Activated CD8-positive, alpha-beta T cell treated with anti-CD3 and anti-CD28 coated beads for 36 hours (primary cell): Measurements from ENCODE around the gene CCDC73. TPM values are rescaled to one million over a fixed set of nuclear protein-coding genes. Genes with fewer than 3 reads are reported as not detected.
"Not testable (repeated sequence)": the region's sequence is repeated elsewhere in the genome, so short reads cannot be mapped to it uniquely, and the experiment has no call there.

ENCODE experiments used
- ATAC-seq: fragments of 200-7000 bp; cut with Tn5 transposase; one replicate; pipeline ENCODE4 v1.10.0; 2021; ENCODE audit warnings: mild to moderate bottlenecking, moderate library complexity
- CTCF ChIA-PET: fragments of 350-600 bp; sonication (Branson Sonifier 250); formaldehyde crosslinking; loops from one replicate; lab custom pipeline; 2021; ENCODE audit warnings: antibody characterized with exemption; lab: Charles Lee
- POLR2A ChIA-PET: fragments of 350-600 bp; sonication (Branson Sonifier 250); formaldehyde crosslinking; loops from one replicate; lab custom pipeline; 2021; ENCODE audit warnings: antibody characterized with exemption; lab: Charles Lee
- DNase-seq: peaks from one replicate; pipeline ENCODE4 v3.0.0-alpha.2; 2020
- H3K27ac Mint-ChIP-seq: one replicate; pipeline ENCODE4 v1.8.0; 2021; ENCODE audit warnings: mild to moderate bottlenecking, mixed read lengths
- H3K27me3 Mint-ChIP-seq: one replicate; pipeline ENCODE4 v1.8.0; 2021; ENCODE audit warnings: mixed read lengths
- H3K36me3 Mint-ChIP-seq: one replicate; pipeline ENCODE4 v1.8.0; 2021; ENCODE audit warnings: low read depth, mixed read lengths
- H3K4me1 Mint-ChIP-seq: one replicate; pipeline ENCODE4 v1.8.0; 2021; ENCODE audit warnings: low read depth, mixed read lengths
- H3K4me3 Mint-ChIP-seq: one replicate; pipeline ENCODE4 v1.8.0; 2021; ENCODE audit warnings: mild to moderate bottlenecking, moderate library complexity, mixed read lengths
- H3K9me3 Mint-ChIP-seq: one replicate; pipeline ENCODE4 v1.8.0; 2021; ENCODE audit warnings: mixed read lengths
- intact Hi-C: fragments of 100-400 bp; cut with micrococcal nuclease; formaldehyde crosslinking; loops from one replicate; pipeline ENCODE4 v1.10.0; 2022
- total RNA-seq, 2 experiments: library from RNA; stranded (reverse); gene quantifications; one replicate each; pipeline ENCODE4 v1.2.3, GENCODE V29; 2021
- TF ChIP-seq, protein P1 (sequence below): fragments of 200-600 bp; IDR thresholded peaks from one replicate; pipeline ENCODE4 v1.8.0; 2022; ENCODE audit warnings: antibody characterized with exemption, mild to moderate bottlenecking

CCDC73 gene
- total RNA-seq, 2 experiments from 2014 or later, result not detected

DNA sequence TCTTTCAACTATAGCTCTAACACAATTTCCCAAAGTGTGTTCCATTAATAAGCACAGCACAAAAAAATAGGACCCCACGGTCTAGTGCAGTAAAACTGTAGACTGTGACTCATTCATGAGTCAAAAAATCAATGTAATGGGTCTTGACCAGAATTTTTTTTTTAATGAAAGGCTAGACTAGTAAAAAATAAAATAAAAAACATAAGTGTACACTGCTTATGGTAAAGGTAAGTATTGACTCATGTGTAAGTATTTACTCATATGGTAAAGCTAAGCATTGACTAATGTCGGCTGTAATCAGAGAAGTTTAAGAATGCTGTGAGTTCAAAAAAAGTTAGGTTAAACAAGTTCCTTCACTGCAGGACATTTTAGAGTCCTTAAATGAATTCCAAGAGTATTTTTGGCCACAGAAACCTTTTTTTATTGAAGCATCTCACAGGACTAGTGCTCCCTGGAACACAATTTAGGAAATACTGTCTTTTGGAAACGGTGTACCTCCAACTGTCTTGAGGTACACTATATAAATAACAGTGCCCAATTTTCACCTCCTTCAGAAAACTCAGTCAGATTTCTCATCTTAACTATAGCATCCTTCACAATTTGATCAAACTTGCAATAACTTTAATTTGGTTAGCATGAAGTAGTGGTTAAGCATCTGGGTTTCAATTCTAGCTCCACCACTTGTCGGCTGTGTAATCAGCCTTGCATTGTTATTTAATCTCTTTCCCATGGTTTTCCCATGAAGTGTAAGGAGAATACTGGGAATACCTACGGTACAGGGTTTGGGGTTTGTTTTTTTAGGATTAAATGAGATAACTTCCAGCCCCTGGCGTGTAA, 2.1 kb downstream of the CCDC73 start:
- ChIA-PET CTCF (interaction anchor here (0.7 to 2.9 kb wide), 17 partner anchors 10 to 467 kb away, joined by 3 to 18 read pairs (median 4); no protein-coding TSS in a partner anchor), POLR2A (no interaction called here)
- intact Hi-C loops, result loop anchor here (5.0 kb wide), 1 partner anchor 75 kb away; no protein-coding TSS in a partner anchor
- H3K4me3 Mint-ChIP-seq, result no peak overlapping the region
- H3K9me3 Mint-ChIP-seq, result no peaks in the 10 kb centered on the region
- H3K27ac Mint-ChIP-seq, result no peak overlapping the region
- peaks cover 9% of the 10 kb centered on the region for H3K4me1 Mint-ChIP-seq
- no peak for ATAC-seq
- no peaks in the 10 kb centered on the region for H3K36me3 Mint-ChIP-seq
- peaks cover 9% of the 10 kb centered on the region for H3K27me3 Mint-ChIP-seq
- no peak for DNase-seq
- TF ChIP-seq, protein P1, sequence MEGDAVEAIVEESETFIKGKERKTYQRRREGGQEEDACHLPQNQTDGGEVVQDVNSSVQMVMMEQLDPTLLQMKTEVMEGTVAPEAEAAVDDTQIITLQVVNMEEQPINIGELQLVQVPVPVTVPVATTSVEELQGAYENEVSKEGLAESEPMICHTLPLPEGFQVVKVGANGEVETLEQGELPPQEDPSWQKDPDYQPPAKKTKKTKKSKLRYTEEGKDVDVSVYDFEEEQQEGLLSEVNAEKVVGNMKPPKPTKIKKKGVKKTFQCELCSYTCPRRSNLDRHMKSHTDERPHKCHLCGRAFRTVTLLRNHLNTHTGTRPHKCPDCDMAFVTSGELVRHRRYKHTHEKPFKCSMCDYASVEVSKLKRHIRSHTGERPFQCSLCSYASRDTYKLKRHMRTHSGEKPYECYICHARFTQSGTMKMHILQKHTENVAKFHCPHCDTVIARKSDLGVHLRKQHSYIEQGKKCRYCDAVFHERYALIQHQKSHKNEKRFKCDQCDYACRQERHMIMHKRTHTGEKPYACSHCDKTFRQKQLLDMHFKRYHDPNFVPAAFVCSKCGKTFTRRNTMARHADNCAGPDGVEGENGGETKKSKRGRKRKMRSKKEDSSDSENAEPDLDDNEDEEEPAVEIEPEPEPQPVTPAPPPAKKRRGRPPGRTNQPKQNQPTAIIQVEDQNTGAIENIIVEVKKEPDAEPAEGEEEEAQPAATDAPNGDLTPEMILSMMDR, result no peak

DNA sequence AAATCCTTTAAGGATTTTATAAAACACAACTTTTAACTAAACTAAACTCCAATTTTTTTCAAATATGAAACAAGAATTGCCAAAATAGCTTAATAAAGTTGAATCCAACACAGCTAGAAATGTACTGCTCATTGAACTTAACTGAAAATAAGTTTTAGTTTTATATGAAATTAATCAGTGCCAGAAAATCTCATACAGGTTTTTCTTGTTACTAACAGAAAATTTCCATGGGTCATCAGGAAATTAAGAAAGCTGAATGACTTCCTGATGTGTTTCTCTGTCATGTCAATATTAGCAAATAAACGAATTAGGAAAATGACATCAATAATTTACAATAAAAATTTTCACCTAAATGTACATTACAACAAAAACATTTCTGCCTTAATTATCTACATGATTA, 3.5 kb downstream of the CCDC73 start:
- Mint-ChIP-seq H3K4me3 (no peak overlapping the region), H3K4me1 (peaks cover 9% of the 10 kb centered on the region), H3K27me3 (peaks cover 9% of the 10 kb centered on the region), H3K9me3 (no peaks in the 10 kb centered on the region), H3K36me3 (no peaks in the 10 kb centered on the region), H3K27ac (no peak overlapping the region)
- POLR2A ChIA-PET, result no interaction called here
- no peak for ATAC-seq
- intact Hi-C loops, result loop anchor here (5.0 kb wide), 1 partner anchor 74 kb away; no protein-coding TSS in a partner anchor
- CTCF ChIA-PET, result interaction anchor here (0.6 to 2.9 kb wide), 9 partner anchors 11 to 467 kb away, joined by 3 to 18 read pairs (median 4); no protein-coding TSS in a partner anchor
- TF ChIP-seq, protein P1, result no peak
- DNase-seq, result no peak

DNA sequence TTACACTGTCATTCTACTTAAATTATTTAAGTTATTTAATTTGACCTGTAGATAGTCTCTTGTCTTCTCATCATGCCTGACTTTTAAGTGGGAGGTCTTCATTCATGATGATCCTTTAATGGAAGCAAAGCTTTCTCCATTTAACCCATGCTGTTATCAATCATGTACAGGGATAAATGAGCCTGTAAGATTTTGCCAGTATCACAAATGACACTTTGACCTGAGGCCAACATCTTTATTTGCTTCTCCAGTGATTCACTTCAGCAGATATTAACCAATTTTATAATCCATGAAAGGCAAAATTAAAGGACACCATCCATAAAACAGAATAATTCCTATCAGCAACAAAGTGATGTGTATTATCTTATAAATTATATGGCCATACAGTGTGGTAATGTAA, 7.7 kb downstream of the CCDC73 start:
- TF ChIP-seq, protein P1, result no peak
- no peaks in the 10 kb centered on the region for H3K4me1 Mint-ChIP-seq
- H3K36me3 Mint-ChIP-seq, result no peaks in the 10 kb centered on the region
- H3K4me3 Mint-ChIP-seq, result no peak overlapping the region
- CTCF ChIA-PET, result interaction anchor here (1.0 kb wide), 1 partner anchor 22 kb away, joined by 3 read pairs; no protein-coding TSS in a partner anchor
- H3K27me3 Mint-ChIP-seq, result peaks cover 5% of the 10 kb centered on the region
- H3K9me3 Mint-ChIP-seq, result no peaks in the 10 kb centered on the region
- POLR2A ChIA-PET, result no interaction called here
- H3K27ac Mint-ChIP-seq, result no peak overlapping the region
- DNase-seq, result no peak
- intact Hi-C loops, result no loop called here
- no peak for ATAC-seq

DNA sequence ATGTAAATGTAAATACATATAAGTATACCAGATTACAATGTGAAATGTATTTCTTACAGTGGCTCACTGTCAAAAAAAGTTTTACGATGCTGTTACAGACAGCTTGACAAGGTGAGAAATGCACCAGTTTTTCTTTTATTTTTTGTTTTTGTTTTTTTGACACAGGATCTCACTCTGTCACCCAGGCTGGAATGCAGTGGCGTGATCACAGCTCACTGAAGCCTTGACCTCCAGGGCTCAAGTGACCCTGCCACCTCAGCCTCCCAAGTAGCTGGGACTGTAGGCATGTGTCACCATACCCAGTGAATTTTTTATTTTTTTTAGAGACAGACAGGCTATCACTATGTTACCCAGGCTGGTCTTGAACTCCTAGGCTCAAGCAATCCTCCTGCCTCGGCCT, 9.2 kb downstream of the CCDC73 start:
- no peak for DNase-seq
- ATAC-seq, result no peak
- Mint-ChIP-seq H3K36me3 (no peaks in the 10 kb centered on the region), H3K4me3 (no peak overlapping the region), H3K4me1 (no peaks in the 10 kb centered on the region), H3K9me3 (no peaks in the 10 kb centered on the region), H3K27ac (no peak overlapping the region), H3K27me3 (peaks cover 5% of the 10 kb centered on the region)
- CTCF ChIA-PET, result no interaction called here
- TF ChIP-seq, protein P1, result no peak
- intact Hi-C loops, result no loop called here
- POLR2A ChIA-PET, result no interaction called here

DNA sequence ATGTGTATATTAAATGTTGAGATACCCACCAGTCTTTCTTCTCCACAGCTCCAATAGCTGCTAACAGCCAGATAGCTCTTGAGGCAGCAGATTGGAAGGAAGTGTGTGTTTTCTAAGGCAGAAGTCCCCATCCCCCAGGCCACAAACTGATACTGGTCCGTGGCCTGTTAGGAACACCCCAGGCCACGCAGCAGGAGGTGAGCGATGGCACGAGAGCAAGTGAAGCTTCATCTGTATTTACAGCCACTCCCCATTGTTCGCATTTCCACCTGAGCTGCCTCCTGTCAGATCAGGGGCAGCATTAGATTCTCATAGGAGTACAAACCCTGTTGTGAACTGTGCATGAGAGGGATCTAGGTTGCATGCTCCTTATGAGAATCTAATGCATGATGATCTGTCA, 12.7 kb downstream of the CCDC73 start:
- no peaks in the 10 kb centered on the region for H3K9me3 Mint-ChIP-seq
- DNase-seq, result no peak
- intact Hi-C loops, result no loop called here
- POLR2A ChIA-PET, result no interaction called here
- H3K4me1 Mint-ChIP-seq, result no peaks in the 10 kb centered on the region
- TF ChIP-seq, protein P1, result no peak
- H3K36me3 Mint-ChIP-seq, result no peaks in the 10 kb centered on the region
- H3K27ac Mint-ChIP-seq, result no peak overlapping the region
- CTCF ChIA-PET, result no interaction called here
- no peak overlapping the region for H3K4me3 Mint-ChIP-seq
- ATAC-seq, result no peak
- no peaks in the 10 kb centered on the region for H3K27me3 Mint-ChIP-seq

DNA sequence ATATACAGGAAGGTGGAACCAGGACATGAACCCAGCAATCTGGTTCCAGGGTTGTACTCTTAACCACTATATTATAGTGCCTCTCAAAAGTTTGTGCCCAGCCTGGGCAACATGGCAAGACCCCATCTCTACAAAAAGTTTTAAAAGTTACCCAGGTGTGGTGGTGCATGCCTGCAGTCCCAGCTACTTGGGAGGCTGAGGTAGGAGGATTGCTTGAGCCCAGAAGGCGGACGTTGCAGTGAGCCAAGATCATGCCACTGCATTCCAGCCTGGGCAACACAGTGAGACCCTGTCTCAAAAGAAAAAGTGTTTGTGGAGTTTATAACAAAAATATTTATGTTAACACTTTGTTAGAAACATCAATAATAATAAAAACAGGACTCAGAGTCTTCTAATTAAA, 13.6 kb downstream of the CCDC73 start:
- ATAC-seq, DNase-seq, H3K36me3 Mint-ChIP-seq, H3K27ac Mint-ChIP-seq, POLR2A ChIA-PET, H3K27me3 Mint-ChIP-seq, H3K9me3 Mint-ChIP-seq, H3K4me1 Mint-ChIP-seq, CTCF ChIA-PET, H3K4me3 Mint-ChIP-seq, intact Hi-C loops: not testable (repeated sequence)
